ENCODE results near the gene IRAK1.
A peak's percentile ranks its signal among the peaks of the same experiment; 100 is the strongest.

IRAK1 gene

DNA sequence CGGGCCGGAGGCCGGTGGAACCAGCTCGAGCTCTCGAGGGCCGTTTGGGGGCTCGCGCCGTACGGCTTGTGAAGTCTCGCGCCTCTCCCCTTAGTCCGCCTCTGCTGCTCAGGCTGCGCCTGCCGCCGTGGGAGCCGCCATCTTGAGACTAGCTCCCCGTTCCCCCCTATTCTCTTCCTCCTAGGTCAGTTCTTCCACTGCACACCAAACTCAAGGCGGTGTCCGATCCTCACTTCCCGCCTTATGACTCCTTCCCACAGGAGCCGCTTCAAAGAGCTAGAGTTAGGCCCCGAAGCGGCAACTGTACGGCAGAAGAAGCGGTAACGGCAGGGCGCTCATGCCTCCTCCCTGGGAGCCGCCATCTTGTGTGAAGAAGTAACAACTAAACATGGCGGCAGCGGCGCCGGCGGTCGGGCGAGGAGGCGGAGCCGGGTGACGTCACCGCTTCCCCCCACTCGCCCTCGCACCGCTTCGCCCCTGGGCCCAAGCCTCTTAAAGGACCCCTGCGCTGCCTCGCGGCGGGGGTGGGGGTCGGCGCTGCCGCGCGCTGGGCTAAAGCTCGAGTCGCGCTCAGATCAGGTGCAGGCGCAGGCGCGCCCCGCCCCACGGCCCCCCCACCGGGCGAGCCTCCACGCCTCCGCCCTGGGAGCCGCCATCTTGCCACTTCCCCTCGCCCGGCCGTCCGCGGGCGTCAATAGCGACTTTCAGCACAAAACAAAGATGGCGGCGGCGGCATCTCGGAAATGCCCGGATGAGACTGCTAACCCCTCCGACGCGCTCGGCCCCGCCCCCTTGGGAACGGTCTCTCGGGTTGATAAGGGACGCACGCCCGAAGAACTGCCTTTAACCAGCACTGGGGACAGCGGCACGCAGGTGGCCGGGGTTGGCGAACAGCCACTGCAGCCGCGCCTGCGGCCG is 48.0 kb downstream of the IRAK1 start, which contains the start of gene HCFC1:
Gene HCFC1 (minus strand): TSS at position 369 of the 918 bp plus-strand sequence. CDS start 978 bp downstream, outside the sequence.
- peak; percentile 62 for DNase-seq (ENCODE audit: low read depth)

DNA sequence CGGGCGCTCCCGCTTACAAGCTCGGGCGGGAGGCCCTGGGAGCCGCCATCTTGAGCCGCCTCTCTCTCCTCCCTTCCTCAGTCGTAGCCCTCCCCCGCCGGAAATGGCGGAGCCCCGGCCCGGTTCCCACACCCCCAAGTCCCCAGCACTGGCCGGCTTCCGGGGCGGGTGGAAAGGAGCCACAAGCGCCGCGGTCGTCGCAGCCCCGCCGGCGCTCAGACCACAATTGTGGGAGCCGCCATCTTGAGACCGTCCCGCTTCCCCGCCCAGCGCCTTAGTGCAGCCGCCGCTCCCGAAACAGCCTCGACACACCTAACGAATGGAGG is 48.6 kb downstream of the IRAK1 start:
- DNase-seq (ENCODE audit: low read depth) = peak; percentile 63
- TF ChIP-seq CTCF (conservative IDR thresholded peaks at IDR 0.05; ENCODE audit: low read depth, low read length) = no peak

More for the DNA sequence above, 48.0 kb downstream of the IRAK1 start, which contains the start of gene HCFC1:
- peak within 1 kb of the TSS; percentile 95 for H3K4me3 ChIP-seq (ENCODE audit: low read length)
- TF ChIP-seq CTCF (conservative IDR thresholded peaks at IDR 0.05; ENCODE audit: low read depth, low read length) = no peak

GRCh38 chrX:153970357-153971123 is 49.2 kb downstream of the IRAK1 start:
- no peak for TF ChIP-seq CTCF (conservative IDR thresholded peaks at IDR 0.05; ENCODE audit: low read depth, low read length)
- peak; percentile 25 for DNase-seq (ENCODE audit: low read depth)
- H3K4me3 ChIP-seq (ENCODE audit: low read length) = peak overlapping the region; percentile 95

More for the DNA sequence above, 48.6 kb downstream of the IRAK1 start:
- peak overlapping the region; percentile 95 for H3K4me3 ChIP-seq (ENCODE audit: low read length)

GRCh38 chrX:153969904-153970356 is 49.8 kb downstream of the IRAK1 start:
- no peak for TF ChIP-seq CTCF (conservative IDR thresholded peaks at IDR 0.05; ENCODE audit: low read depth, low read length)
- peak overlapping the region; percentile 95 for H3K4me3 ChIP-seq (ENCODE audit: low read length)
- no peak for DNase-seq (ENCODE audit: low read depth)

DNA sequence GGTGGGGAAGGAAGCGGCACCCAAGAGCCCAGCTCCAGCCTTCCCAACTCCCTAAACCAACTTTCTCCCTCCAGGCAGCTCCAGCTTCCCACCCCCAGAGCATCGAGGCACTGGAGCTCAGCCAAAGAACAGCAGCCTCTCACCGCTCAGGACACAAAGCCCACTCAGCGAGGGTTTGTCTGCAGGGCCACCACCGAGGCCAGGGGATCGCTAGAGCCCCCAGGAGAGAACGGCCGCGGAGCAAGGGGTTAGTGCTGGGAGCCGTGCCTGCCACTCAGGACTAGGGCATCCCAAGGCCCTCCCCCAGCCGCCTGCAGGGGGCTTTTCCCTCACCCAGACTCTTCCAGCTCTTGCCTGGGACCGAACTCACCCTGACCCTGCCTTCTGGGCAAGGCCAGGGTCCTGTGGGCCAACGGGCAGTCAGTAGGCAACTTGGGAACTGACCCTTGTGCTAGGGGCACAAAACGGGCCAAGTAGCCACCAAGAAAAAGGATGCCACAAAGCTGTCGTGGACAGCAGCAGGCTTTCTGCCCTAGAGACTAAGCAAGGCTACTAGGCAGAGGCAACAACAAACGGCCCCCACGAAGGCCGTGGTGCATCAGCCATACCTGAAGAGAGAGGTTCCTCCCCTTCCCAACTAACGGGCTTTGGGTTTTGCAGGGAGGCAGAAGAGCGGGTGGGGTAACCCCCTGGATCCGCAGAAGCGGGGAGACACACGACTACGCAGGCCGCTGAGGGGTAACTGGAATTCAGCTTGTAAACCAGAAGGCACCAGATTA is 50.4 kb downstream of the IRAK1 start:
- no peak for TF ChIP-seq CTCF (conservative IDR thresholded peaks at IDR 0.05; ENCODE audit: low read depth, low read length)
- H3K4me3 ChIP-seq (ENCODE audit: low read length) = peak overlapping the region; percentile 95
- DNase-seq (ENCODE audit: low read depth) = no peak

GRCh38 chrX:153968754-153969124 is 51.0 kb downstream of the IRAK1 start:
- TF ChIP-seq CTCF (conservative IDR thresholded peaks at IDR 0.05; ENCODE audit: low read depth, low read length) = peak; percentile 45
- no peak for DNase-seq (ENCODE audit: low read depth)

More at GRCh38 chrX:153968754-153969124, 51.0 kb downstream of the IRAK1 start:
- H3K4me3 ChIP-seq (ENCODE audit: low read length) = peak overlapping the region; percentile 95

Data from retinal pigment epithelial cell (primary cell).